Measurements from ENCODE around the gene NCBP2L.

DNA sequence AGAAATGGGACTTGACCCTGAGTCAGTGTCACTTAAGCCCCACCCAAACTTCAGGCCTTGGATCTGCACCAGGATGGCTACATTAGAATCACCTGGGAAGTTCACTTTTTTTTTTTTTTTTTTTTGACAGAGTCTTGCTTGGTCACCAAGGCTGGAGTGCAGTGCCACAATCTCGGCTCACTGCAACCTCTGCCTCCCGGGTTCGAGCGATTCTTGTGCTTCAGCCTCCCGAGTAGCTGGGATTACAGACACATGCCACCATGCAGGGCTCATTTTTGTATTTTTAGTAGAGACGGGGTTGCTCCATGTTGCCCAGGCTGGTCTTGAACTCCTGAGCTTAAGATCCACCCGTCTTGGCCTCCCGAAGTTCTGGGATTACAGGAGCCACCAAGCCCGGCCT lies 3.0 kb downstream of the NCBP2L start:
- no peak for TF ChIP-seq POLR2A (IDR thresholded peaks at IDR 0.05)
- TF ChIP-seq, protein P1, sequence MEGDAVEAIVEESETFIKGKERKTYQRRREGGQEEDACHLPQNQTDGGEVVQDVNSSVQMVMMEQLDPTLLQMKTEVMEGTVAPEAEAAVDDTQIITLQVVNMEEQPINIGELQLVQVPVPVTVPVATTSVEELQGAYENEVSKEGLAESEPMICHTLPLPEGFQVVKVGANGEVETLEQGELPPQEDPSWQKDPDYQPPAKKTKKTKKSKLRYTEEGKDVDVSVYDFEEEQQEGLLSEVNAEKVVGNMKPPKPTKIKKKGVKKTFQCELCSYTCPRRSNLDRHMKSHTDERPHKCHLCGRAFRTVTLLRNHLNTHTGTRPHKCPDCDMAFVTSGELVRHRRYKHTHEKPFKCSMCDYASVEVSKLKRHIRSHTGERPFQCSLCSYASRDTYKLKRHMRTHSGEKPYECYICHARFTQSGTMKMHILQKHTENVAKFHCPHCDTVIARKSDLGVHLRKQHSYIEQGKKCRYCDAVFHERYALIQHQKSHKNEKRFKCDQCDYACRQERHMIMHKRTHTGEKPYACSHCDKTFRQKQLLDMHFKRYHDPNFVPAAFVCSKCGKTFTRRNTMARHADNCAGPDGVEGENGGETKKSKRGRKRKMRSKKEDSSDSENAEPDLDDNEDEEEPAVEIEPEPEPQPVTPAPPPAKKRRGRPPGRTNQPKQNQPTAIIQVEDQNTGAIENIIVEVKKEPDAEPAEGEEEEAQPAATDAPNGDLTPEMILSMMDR (IDR thresholded peaks at IDR 0.05), result no peak

Measured in heart left ventricle (tissue), 13 donors.